Panc1 (cell line): ENCODE measurements around the gene IRF2BP2. TPM values are rescaled to one million over a fixed set of nuclear protein-coding genes. Genes with fewer than 3 reads are reported as not detected.

ENCODE experiments used
- ATAC-seq: fragments of 200-7000 bp; cut with Tn5 transposase; 2 replicates; pipeline ENCODE4 v1.9.1; 2020; ENCODE audit warnings: mild to moderate bottlenecking, moderate library complexity
- BruUV-seq: library from RNA; stranded (reverse); fragments of 400-500 nt; replicated peaks from 2 replicates; lab custom pipeline; 2021; lab: Mats Ljungman, UMichigan
- CTCF ChIA-PET: fragments of 300-600 bp; sonication (Branson Sonifier 250); formaldehyde crosslinking; loops from one replicate; lab custom pipeline; 2022; ENCODE audit warnings: antibody characterized with exemption; lab: Charles Lee
- POLR2A ChIA-PET: fragments of 300-600 bp; sonication (Branson Sonifier 250); formaldehyde crosslinking; loops from one replicate; lab custom pipeline; 2022; ENCODE audit warnings: antibody characterized with exemption; lab: Charles Lee
- DNase-seq: peaks from one replicate; pipeline ENCODE4 v3.0.0-alpha.2; 2010; ENCODE audit warnings: low read depth, low spot score
- H3K27ac ChIP-seq: 2 replicates; pipeline ENCODE4 v1.5.1; 2011; ENCODE audit warnings: mild to moderate bottlenecking, low read length, inconsistent platforms
- H3K27me3 ChIP-seq: fragments of 200-500 bp; sonication (Bioruptor generic); 2 replicates; pipeline ENCODE4 v1.6.0; 2014; ENCODE audit warnings: low read length, inconsistent platforms; ENCODE audit not compliant: control insufficient read depth, insufficient read depth
- H3K36me3 ChIP-seq: fragments of 200-500 bp; sonication (Bioruptor generic); 2 replicates; pipeline ENCODE4 v1.5.1; 2014; ENCODE audit warnings: inconsistent platforms, mild to moderate bottlenecking, low read length, moderate library complexity; ENCODE audit not compliant: control insufficient read depth, insufficient read depth
- H3K4me1 ChIP-seq: 2 replicates; pipeline ENCODE4 v1.5.1; 2011; ENCODE audit warnings: inconsistent platforms, mild to moderate bottlenecking, low read length, moderate library complexity; ENCODE audit not compliant: control insufficient read depth, insufficient read depth
- H3K4me3 ChIP-seq, 2 experiments: 2 replicates each; pipeline ENCODE4 v1.5.1; 2011 to 2012; ENCODE audit warnings: low read depth in 2 of 2, low read length in 2 of 2, mild to moderate bottlenecking in 2 of 2, inconsistent platforms in 1 of 2, moderate library complexity in 1 of 2
- H3K9me3 ChIP-seq: fragments of 200-500 bp; sonication (Bioruptor generic); 2 replicates; pipeline ENCODE4 v1.5.1; 2014; ENCODE audit warnings: low read depth, mild to moderate bottlenecking, inconsistent platforms, low read length, moderate library complexity; ENCODE audit not compliant: control insufficient read depth, insufficient read depth
- POLR2AphosphoS5 ChIP-seq: IDR thresholded peaks from 2 replicates; pipeline ENCODE4 v1.6.1; 2012; ENCODE audit warnings: mild to moderate bottlenecking, low read depth, low read length, moderate library complexity
- SIN3A ChIP-seq: IDR thresholded peaks from 2 replicates; pipeline ENCODE4 v1.6.1; 2012; ENCODE audit warnings: low read depth, mild to moderate bottlenecking, low read length, moderate library complexity, borderline replicate concordance; ENCODE audit not compliant: insufficient read depth
- TCF7L2 ChIP-seq: IDR thresholded peaks from 2 replicates; pipeline ENCODE4 v1.6.1; 2011; ENCODE audit warnings: mild to moderate bottlenecking, low read depth, low read length, inconsistent platforms
- in situ Hi-C: cut with HindIII; loops from 2 replicates; pipeline ENCODE4 v1.10.0; 2016; ENCODE audit warnings: low sequenced_read_pairs, low pct_unique_long_range_greater_than_20kb
- intact Hi-C: fragments of 100-400 bp; cut with micrococcal nuclease; formaldehyde crosslinking; loops from one replicate; pipeline ENCODE4 v1.10.0; 2022; ENCODE audit not compliant: unreplicated experiment
- total RNA-seq: library from RNA; stranded (reverse); gene quantifications from one replicate; pipeline ENCODE4 v1.2.1, GENCODE V29; 2021; ENCODE audit not compliant: unreplicated experiment
- TF ChIP-seq, protein P1 (sequence below): fragments of 450-650 bp; IDR thresholded peaks from 2 replicates; pipeline ENCODE4 v1.5.1; 2017; ENCODE audit warnings: mild to moderate bottlenecking
- TF ChIP-seq, protein P2 (sequence below), 2 experiments: IDR thresholded peaks; 2 replicates each; pipeline ENCODE4 v1.6.1; 2011 to 2012; ENCODE audit warnings: low read depth in 2 of 2, control low read depth in 1 of 2, low read length in 1 of 2, mild to moderate bottlenecking in 1 of 2, moderate library complexity in 1 of 2; ENCODE audit not compliant: insufficient read depth in 1 of 2

The IRF2BP2 gene
- total RNA-seq, 1 experiment from 2014 or later = 187 TPM

DNA sequence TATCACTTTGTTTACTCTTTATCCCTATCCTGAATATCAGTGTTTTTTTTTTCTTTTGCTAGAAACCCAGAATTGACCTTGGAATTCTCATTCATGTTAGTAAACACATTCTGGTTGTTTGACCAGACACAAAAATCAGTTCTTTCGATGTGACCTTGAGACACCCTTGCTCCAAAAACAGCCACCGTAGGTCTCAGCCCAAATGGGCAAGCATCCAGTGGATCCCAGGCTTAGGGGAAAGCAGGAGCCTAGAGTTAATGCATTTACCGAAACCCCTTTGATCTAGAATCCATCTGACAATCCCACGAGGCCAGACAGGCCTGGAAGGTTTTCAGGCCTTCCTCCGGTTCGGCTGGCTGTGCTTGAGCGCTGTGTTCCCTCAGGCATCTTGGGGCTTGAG, 47.6 kb downstream of the IRF2BP2 start:
- POLR2A ChIA-PET = interaction anchor here (0.6 kb wide), 1 partner anchor 22 kb away, joined by 5 read pairs; no protein-coding TSS in a partner anchor

DNA sequence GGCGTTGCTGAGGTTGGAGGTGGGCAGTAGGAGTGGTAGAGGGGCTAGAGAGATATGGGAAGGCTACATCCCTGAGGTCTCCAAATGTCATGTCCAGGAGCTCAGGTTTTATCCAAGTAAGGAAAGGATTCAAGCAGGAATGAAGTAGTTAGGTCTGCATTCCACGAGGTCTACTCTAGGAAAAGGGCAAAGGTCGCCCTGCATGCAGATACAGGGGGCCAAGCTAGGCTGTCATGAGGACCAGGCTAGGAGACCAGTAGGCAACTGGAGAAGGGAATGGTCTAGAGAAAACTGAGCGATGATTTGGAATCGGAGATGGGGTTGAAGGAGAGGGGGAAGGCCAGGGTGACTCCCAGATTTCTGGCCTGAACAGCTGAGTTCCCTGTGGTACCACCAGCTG, 48.7 kb downstream of the IRF2BP2 start:
- POLR2A ChIA-PET = no interaction called here
- Histone ChIP-seq H3K9me3 (no peaks in the 10 kb centered on the region), H3K36me3 (no peaks in the 10 kb centered on the region), H3K4me3 (no peak overlapping the region), H3K27ac (no peak overlapping the region), H3K4me1 (peaks cover 19% of the 10 kb centered on the region), H3K27me3 (no peaks in the 10 kb centered on the region)
- DNase-seq (no peak), ATAC-seq (no peak)
- TF ChIP-seq POLR2AphosphoS5 (no peak), SIN3A (no peak), TCF7L2 (no peak)
- TF ChIP-seq, protein P1, sequence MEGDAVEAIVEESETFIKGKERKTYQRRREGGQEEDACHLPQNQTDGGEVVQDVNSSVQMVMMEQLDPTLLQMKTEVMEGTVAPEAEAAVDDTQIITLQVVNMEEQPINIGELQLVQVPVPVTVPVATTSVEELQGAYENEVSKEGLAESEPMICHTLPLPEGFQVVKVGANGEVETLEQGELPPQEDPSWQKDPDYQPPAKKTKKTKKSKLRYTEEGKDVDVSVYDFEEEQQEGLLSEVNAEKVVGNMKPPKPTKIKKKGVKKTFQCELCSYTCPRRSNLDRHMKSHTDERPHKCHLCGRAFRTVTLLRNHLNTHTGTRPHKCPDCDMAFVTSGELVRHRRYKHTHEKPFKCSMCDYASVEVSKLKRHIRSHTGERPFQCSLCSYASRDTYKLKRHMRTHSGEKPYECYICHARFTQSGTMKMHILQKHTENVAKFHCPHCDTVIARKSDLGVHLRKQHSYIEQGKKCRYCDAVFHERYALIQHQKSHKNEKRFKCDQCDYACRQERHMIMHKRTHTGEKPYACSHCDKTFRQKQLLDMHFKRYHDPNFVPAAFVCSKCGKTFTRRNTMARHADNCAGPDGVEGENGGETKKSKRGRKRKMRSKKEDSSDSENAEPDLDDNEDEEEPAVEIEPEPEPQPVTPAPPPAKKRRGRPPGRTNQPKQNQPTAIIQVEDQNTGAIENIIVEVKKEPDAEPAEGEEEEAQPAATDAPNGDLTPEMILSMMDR = no peak
- TF ChIP-seq, protein P2, sequence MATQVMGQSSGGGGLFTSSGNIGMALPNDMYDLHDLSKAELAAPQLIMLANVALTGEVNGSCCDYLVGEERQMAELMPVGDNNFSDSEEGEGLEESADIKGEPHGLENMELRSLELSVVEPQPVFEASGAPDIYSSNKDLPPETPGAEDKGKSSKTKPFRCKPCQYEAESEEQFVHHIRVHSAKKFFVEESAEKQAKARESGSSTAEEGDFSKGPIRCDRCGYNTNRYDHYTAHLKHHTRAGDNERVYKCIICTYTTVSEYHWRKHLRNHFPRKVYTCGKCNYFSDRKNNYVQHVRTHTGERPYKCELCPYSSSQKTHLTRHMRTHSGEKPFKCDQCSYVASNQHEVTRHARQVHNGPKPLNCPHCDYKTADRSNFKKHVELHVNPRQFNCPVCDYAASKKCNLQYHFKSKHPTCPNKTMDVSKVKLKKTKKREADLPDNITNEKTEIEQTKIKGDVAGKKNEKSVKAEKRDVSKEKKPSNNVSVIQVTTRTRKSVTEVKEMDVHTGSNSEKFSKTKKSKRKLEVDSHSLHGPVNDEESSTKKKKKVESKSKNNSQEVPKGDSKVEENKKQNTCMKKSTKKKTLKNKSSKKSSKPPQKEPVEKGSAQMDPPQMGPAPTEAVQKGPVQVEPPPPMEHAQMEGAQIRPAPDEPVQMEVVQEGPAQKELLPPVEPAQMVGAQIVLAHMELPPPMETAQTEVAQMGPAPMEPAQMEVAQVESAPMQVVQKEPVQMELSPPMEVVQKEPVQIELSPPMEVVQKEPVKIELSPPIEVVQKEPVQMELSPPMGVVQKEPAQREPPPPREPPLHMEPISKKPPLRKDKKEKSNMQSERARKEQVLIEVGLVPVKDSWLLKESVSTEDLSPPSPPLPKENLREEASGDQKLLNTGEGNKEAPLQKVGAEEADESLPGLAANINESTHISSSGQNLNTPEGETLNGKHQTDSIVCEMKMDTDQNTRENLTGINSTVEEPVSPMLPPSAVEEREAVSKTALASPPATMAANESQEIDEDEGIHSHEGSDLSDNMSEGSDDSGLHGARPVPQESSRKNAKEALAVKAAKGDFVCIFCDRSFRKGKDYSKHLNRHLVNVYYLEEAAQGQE (IDR thresholded peaks at IDR 0.05; ENCODE audit: insufficient read depth in 1 of 2, low read depth in 2 of 2, low read length in 1 of 2) = no peak
- intact Hi-C loops (no loop called here), in situ Hi-C loops (no loop called here)
- CTCF ChIA-PET = no interaction called here
- no TSS peak for BruUV-seq

More for the DNA sequence above, 47.6 kb downstream of the IRF2BP2 start:
- intact Hi-C loops (no loop called here), in situ Hi-C loops (no loop called here)
- no peaks in the 10 kb centered on the region for H3K27me3 ChIP-seq
- no TSS peak for BruUV-seq
- no peaks in the 10 kb centered on the region for H3K9me3 ChIP-seq
- 0 out of 2 replicates have a peak overlapping the region, but pooled peaks have one; percentile 26 for H3K27ac ChIP-seq
- peaks cover 19% of the 10 kb centered on the region for H3K4me1 ChIP-seq
- no peaks in the 10 kb centered on the region for H3K36me3 ChIP-seq
- H3K4me3 ChIP-seq = no peak overlapping the region
- CTCF ChIA-PET = no interaction called here
- ATAC-seq = no peak
- no peak for TF ChIP-seq TCF7L2
- TF ChIP-seq SIN3A = no peak
- TF ChIP-seq, protein P1 = no peak
- TF ChIP-seq POLR2AphosphoS5 = no peak
- TF ChIP-seq, protein P2 (IDR thresholded peaks at IDR 0.05; ENCODE audit: insufficient read depth in 1 of 2, low read depth in 2 of 2, low read length in 1 of 2) = no peak
- no peak for DNase-seq
